Peyer's patch (tissue), 4 donors: ENCODE data around the gene DRD4.

Experiments used
- CTCF ChIP-seq, 6 experiments: fragments of 450-650 bp in 4 of 6; fragments of 200-600 bp in 2 of 6; sonication (generic) in 1 of 6; IDR thresholded peaks; one replicate each; pipeline ENCODE4 v1.5.1; 2017 to 2019; ENCODE audit warnings: antibody characterized with exemption in 6 of 6, mild to moderate bottlenecking in 3 of 6, moderate library complexity in 1 of 6
- POLR2A ChIP-seq, 2 donors: fragments of 450-650 bp; IDR thresholded peaks; one replicate each; pipeline ENCODE4 v1.5.1; 2017; ENCODE audit warnings: antibody characterized with exemption in 2 of 2, mild to moderate bottlenecking in 2 of 2, moderate library complexity in 2 of 2

GRCh38 chr11:673866-674265 lies 36.8 kb downstream of the DRD4 start:
- TF ChIP-seq CTCF (IDR thresholded peaks at IDR 0.05) (no peak), POLR2A (IDR thresholded peaks at IDR 0.05) (no peak)
